ENCODE measurements around the gene MRPS9.

The MRPS9 gene

GRCh38 chr2:105118960-105119359 lies 81.1 kb downstream of the MRPS9 start:
- DNase-seq (ENCODE audit: low read depth in 2 of 2) = no peak

GRCh38 chr2:105121434-105121833 lies 83.6 kb downstream of the MRPS9 start:
- no peak for DNase-seq (ENCODE audit: low read depth in 2 of 2)

GRCh38 chr2:105125428-105125827 lies 87.6 kb downstream of the MRPS9 start:
- no peak for DNase-seq (ENCODE audit: low read depth in 2 of 2)

GRCh38 chr2:105125920-105126319 lies 88.1 kb downstream of the MRPS9 start:
- DNase-seq (ENCODE audit: low read depth in 2 of 2) = no peak

GRCh38 chr2:105126336-105126735 lies 88.5 kb downstream of the MRPS9 start:
- no peak for DNase-seq (ENCODE audit: low read depth in 2 of 2)

- no peak for DNase-seq (ENCODE audit: low read depth in 2 of 2)
Observed at GRCh38 chr2:105127289-105127915, 89.5 kb downstream of the MRPS9 start.

- no peak for DNase-seq (ENCODE audit: low read depth in 2 of 2)
Observed at GRCh38 chr2:105129722-105130232, 91.9 kb downstream of the MRPS9 start.

GRCh38 chr2:105130546-105130945 lies 92.7 kb downstream of the MRPS9 start:
- DNase-seq (ENCODE audit: low read depth in 2 of 2) = no peak

- no peak for DNase-seq (ENCODE audit: low read depth in 2 of 2)
Observed at GRCh38 chr2:105134081-105134480, 96.2 kb downstream of the MRPS9 start.

- DNase-seq (ENCODE audit: low read depth in 2 of 2) = no peak
Observed at GRCh38 chr2:105135436-105135835, 97.6 kb downstream of the MRPS9 start.

- DNase-seq (ENCODE audit: low read depth in 2 of 2) = no peak
Observed at GRCh38 chr2:105136394-105136793, 98.5 kb downstream of the MRPS9 start.

GRCh38 chr2:105138643-105139042 lies 100.8 kb downstream of the MRPS9 start:
- no peak for DNase-seq (ENCODE audit: low read depth in 2 of 2)

GRCh38 chr2:105139556-105140239 lies 101.8 kb downstream of the MRPS9 start:
- DNase-seq (ENCODE audit: low read depth in 2 of 2) = no peak

GRCh38 chr2:105140240-105140568 lies 102.3 kb downstream of the MRPS9 start:
- DNase-seq (ENCODE audit: low read depth in 2 of 2) = no peak

GRCh38 chr2:105141099-105141614 lies 103.3 kb downstream of the MRPS9 start:
- DNase-seq (ENCODE audit: low read depth in 2 of 2) = no peak

- DNase-seq (ENCODE audit: low read depth in 2 of 2) = no peak
Observed at GRCh38 chr2:105142239-105142638, 104.4 kb downstream of the MRPS9 start.

- DNase-seq (ENCODE audit: low read depth in 2 of 2) = no peak
Observed at GRCh38 chr2:105143094-105143466, 105.2 kb downstream of the MRPS9 start.

GRCh38 chr2:105143467-105144151 lies 105.7 kb downstream of the MRPS9 start:
- no peak for DNase-seq (ENCODE audit: low read depth in 2 of 2)

GRCh38 chr2:105144152-105144940 lies 106.5 kb downstream of the MRPS9 start:
- DNase-seq (ENCODE audit: low read depth in 2 of 2) = no peak

GRCh38 chr2:105144941-105145300 lies 107.1 kb downstream of the MRPS9 start:
- DNase-seq (ENCODE audit: low read depth in 2 of 2) = no peak

- no peak for DNase-seq (ENCODE audit: low read depth in 2 of 2)
Observed at GRCh38 chr2:105149272-105149671, 111.4 kb downstream of the MRPS9 start.

Measured in stimulated activated CD8-positive, alpha-beta memory T cell treated with anti-CD3 and anti-CD28 coated beads, Interleukin-2, amount 100 ng/mL, for 1 hour (primary cell).